NB4 (cell line): Measurements from ENCODE around the gene PTCD1.

ENCODE experiments used
- DNase-seq: peaks from one replicate; pipeline ENCODE4 v3.0.0; 2010; ENCODE audit warnings: low read depth
- H3K4me3 ChIP-seq: one replicate; pipeline ENCODE4 v1.5.1; 2011; ENCODE audit warnings: mild to moderate bottlenecking, low read depth, low read length, moderate library complexity
- CTCF ChIP-seq: IDR thresholded peaks from one replicate; pipeline ENCODE4 v1.5.1; 2012; ENCODE audit warnings: low read depth, low read length
- MAX ChIP-seq: IDR thresholded peaks from 2 replicates; pipeline ENCODE4 v1.6.1; 2011; ENCODE audit warnings: low read depth, low read length
- MYC ChIP-seq: IDR thresholded peaks from 2 replicates; pipeline ENCODE4 v1.6.1; 2011; ENCODE audit warnings: low read depth, low read length
- POLR2A ChIP-seq: IDR thresholded peaks from 2 replicates; pipeline ENCODE4 v1.6.1; 2011; ENCODE audit warnings: mild to moderate bottlenecking; ENCODE audit not compliant: insufficient read length; ENCODE audit errors: extremely low read depth

Gene PTCD1

GRCh38 chr7:99409192-99409572 lies 29.4 kb downstream of the PTCD1 start:
- DNase-seq: no peak
- H3K4me3 ChIP-seq: peak overlapping the region; percentile 95
- no peak for TF ChIP-seq MYC
- no peak for TF ChIP-seq POLR2A
- TF ChIP-seq CTCF: no peak
- TF ChIP-seq MAX: no peak

GRCh38 chr7:99408379-99409191 lies 30.0 kb downstream of the PTCD1 start, which contains the start of the genes BUD31 and PDAP1:
Gene BUD31 (plus strand): TSS chr7:99408969. CDS start chr7:99411093, 2,124 bp downstream.
Gene PDAP1 (minus strand): TSS chr7:99408597. CDS start chr7:99408548, 49 bp downstream.
- H3K4me3 ChIP-seq: peak within 1 kb of the TSS; percentile 95
- TF ChIP-seq MAX: peak; percentile 85
- TF ChIP-seq CTCF: no peak
- TF ChIP-seq POLR2A: peak; percentile 90
- TF ChIP-seq MYC: peak; percentile 94
- peak; percentile 97 for DNase-seq

GRCh38 chr7:99407872-99408378 lies 30.7 kb downstream of the PTCD1 start:
- TF ChIP-seq MYC (no peak), CTCF (no peak), MAX (peak; percentile 47)
- peak; percentile 63 for DNase-seq
- H3K4me3 ChIP-seq: peak overlapping the region; percentile 95

- H3K4me3 ChIP-seq: peak overlapping the region; percentile 95
- no peak for DNase-seq
- TF ChIP-seq CTCF (no peak), MAX (no peak), POLR2A (no peak), MYC (no peak)
Observed at GRCh38 chr7:99406557-99406956, 32.0 kb downstream of the PTCD1 start.

- TF ChIP-seq POLR2A (no peak), CTCF (no peak), MAX (no peak), MYC (no peak)
- no peak for DNase-seq
- no peak overlapping the region for H3K4me3 ChIP-seq
Observed at GRCh38 chr7:99404977-99405320, 33.6 kb downstream of the PTCD1 start.
